ENCODE data around the gene G6PC2. TPM values are rescaled to one million over a fixed set of nuclear protein-coding genes. Genes with fewer than 3 reads are reported as not detected.

Gene G6PC2
- total RNA-seq, 4 donors from 2014 or later: 0.59 TPM; not detected in 3

- WGBS, 2 donors (ENCODE audit: low coverage in 1 of 2): 71 to 77% methylated on average over 1 of the region's 1 CpG
- H3K27me3 ChIP-seq: no peaks in the 10 kb centered on the region
- H3K4me1 ChIP-seq: no peaks in the 10 kb centered on the region
- H3K36me3 ChIP-seq: no peaks in the 10 kb centered on the region
- H3K4me3 ChIP-seq: no peak overlapping the region
- TF ChIP-seq CTCF (IDR thresholded peaks at IDR 0.05) (no peak), POLR2AphosphoS5 (IDR thresholded peaks at IDR 0.05) (no peak), POLR2A (IDR thresholded peaks at IDR 0.05) (no peak), EP300 (IDR thresholded peaks at IDR 0.05) (no peak)
- H3K27ac ChIP-seq: no peak overlapping the region
- ATAC-seq: no peak
- no peaks in the 10 kb centered on the region for H3K9me3 ChIP-seq
These were observed 3.6 kb upstream of the G6PC2 start for GRCh38 chr2:168897449-168897848.

- Histone ChIP-seq H3K4me3 (no peak overlapping the region), H3K27ac (no peak overlapping the region), H3K9me3 (no peaks in the 10 kb centered on the region), H3K36me3 (no peaks in the 10 kb centered on the region), H3K27me3 (no peaks in the 10 kb centered on the region), H3K4me1 (no peaks in the 10 kb centered on the region)
- WGBS, 2 donors (ENCODE audit: low coverage in 1 of 2): 86 to 89% methylated on average over 2 of the region's 2 CpGs
- no peak for ATAC-seq
- TF ChIP-seq POLR2A (IDR thresholded peaks at IDR 0.05) (no peak), POLR2AphosphoS5 (IDR thresholded peaks at IDR 0.05) (no peak), CTCF (IDR thresholded peaks at IDR 0.05) (no peak), EP300 (IDR thresholded peaks at IDR 0.05) (no peak)
These were observed 2.8 kb downstream of the G6PC2 start for GRCh38 chr2:168903888-168904287.

GRCh38 chr2:168904358-168904757 is 3.3 kb downstream of the G6PC2 start:
- H3K9me3 ChIP-seq: no peaks in the 10 kb centered on the region
- H3K4me3 ChIP-seq: no peak overlapping the region
- no peaks in the 10 kb centered on the region for H3K36me3 ChIP-seq
- H3K27ac ChIP-seq: no peak overlapping the region
- no peaks in the 10 kb centered on the region for H3K4me1 ChIP-seq
- WGBS, 2 donors (ENCODE audit: low coverage in 1 of 2): 95 to 96% methylated on average over 3 of the region's 3 CpGs
- no peak for TF ChIP-seq POLR2A (IDR thresholded peaks at IDR 0.05)
- TF ChIP-seq POLR2AphosphoS5 (IDR thresholded peaks at IDR 0.05): no peak
- TF ChIP-seq EP300 (IDR thresholded peaks at IDR 0.05): no peak
- ATAC-seq: no peak
- no peaks in the 10 kb centered on the region for H3K27me3 ChIP-seq

GRCh38 chr2:168907940-168908662 is 7.0 kb downstream of the G6PC2 start:
- Histone ChIP-seq H3K4me1 (peaks cover 0 to 8% (median 4%) of the 10 kb centered on the region in 3 donors), H3K36me3 (no peaks in the 10 kb centered on the region), H3K4me3 (no peak overlapping the region), H3K9me3 (no peaks in the 10 kb centered on the region), H3K27ac (no peak overlapping the region), H3K27me3 (no peaks in the 10 kb centered on the region)
- WGBS, 2 donors (ENCODE audit: low coverage in 1 of 2): 83 to 94% methylated on average over 2 to 5 of the region's 8 CpGs
- ATAC-seq: no peak
- no peak for TF ChIP-seq POLR2A (IDR thresholded peaks at IDR 0.05)
- TF ChIP-seq CTCF (IDR thresholded peaks at IDR 0.05): no peak
- no peak for TF ChIP-seq POLR2AphosphoS5 (IDR thresholded peaks at IDR 0.05)
- no peak for TF ChIP-seq EP300 (IDR thresholded peaks at IDR 0.05)

GRCh38 chr2:168910330-168910729 is 9.2 kb downstream of the G6PC2 start:
- Histone ChIP-seq H3K4me3 (no peak overlapping the region), H3K36me3 (no peaks in the 10 kb centered on the region), H3K9me3 (peaks cover 0 to under 1% (median 0%) of the 10 kb centered on the region in 3 donors), H3K27ac (no peak overlapping the region), H3K4me1 (peaks cover 0 to 11% (median 4%) of the 10 kb centered on the region in 3 donors), H3K27me3 (no peaks in the 10 kb centered on the region)
- no peak for ATAC-seq
- TF ChIP-seq CTCF (IDR thresholded peaks at IDR 0.05) (no peak), EP300 (IDR thresholded peaks at IDR 0.05) (no peak), POLR2AphosphoS5 (IDR thresholded peaks at IDR 0.05) (no peak), POLR2A (IDR thresholded peaks at IDR 0.05) (no peak)
- WGBS, 2 donors (ENCODE audit: low coverage in 1 of 2): 53 to 70% methylated on average over 5 of the region's 5 CpGs

All from gastroesophageal sphincter (tissue), 4 donors.